Uterus (tissue), 2 donors: ENCODE measurements around the gene RASA2.

Experiments used
- POLR2A ChIP-seq, 2 donors: fragments of 450-650 bp; IDR thresholded peaks; one replicate each; pipeline ENCODE4 v1.6.1; 2016; ENCODE audit warnings: antibody characterized with exemption in 2 of 2, mild to moderate bottlenecking in 1 of 2, moderate library complexity in 1 of 2
- TF ChIP-seq, protein P1 (sequence below), 4 experiments: fragments of 200-600 bp in 2 of 4; fragments of 450-650 bp in 2 of 4; sonication (generic) in 2 of 4; IDR thresholded peaks; one replicate each; pipeline ENCODE4 v1.5.1; 2016 to 2019; ENCODE audit warnings: antibody characterized with exemption in 4 of 4, mild to moderate bottlenecking in 2 of 4, moderate library complexity in 1 of 4

DNA sequence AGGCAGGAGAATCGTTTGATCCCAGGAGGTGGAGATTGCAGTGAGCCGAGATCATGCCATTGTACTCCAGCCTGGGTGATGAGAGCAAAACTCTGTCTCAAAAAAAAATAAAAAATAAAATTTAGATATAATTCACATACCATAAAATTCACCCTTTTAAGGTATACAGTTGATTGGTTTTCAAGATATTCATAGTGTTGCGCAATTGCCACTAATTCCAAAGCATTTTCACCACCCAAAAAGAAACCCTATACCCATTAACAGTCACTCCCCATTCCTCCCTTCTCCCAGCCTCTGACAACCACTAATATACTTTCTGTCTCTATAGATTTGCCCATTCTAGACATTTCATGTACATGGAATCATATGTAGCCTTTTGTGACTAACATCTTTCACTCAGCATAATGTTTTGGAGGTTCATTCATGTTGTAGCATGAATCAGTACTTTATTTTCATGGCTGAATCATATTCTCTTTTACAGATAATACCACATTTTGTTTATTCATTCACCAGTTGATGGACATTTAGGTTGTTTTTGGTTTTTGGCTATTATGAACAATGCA, 116.7 kb downstream of the RASA2 start:
- TF ChIP-seq, protein P1, sequence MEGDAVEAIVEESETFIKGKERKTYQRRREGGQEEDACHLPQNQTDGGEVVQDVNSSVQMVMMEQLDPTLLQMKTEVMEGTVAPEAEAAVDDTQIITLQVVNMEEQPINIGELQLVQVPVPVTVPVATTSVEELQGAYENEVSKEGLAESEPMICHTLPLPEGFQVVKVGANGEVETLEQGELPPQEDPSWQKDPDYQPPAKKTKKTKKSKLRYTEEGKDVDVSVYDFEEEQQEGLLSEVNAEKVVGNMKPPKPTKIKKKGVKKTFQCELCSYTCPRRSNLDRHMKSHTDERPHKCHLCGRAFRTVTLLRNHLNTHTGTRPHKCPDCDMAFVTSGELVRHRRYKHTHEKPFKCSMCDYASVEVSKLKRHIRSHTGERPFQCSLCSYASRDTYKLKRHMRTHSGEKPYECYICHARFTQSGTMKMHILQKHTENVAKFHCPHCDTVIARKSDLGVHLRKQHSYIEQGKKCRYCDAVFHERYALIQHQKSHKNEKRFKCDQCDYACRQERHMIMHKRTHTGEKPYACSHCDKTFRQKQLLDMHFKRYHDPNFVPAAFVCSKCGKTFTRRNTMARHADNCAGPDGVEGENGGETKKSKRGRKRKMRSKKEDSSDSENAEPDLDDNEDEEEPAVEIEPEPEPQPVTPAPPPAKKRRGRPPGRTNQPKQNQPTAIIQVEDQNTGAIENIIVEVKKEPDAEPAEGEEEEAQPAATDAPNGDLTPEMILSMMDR (IDR thresholded peaks at IDR 0.05) = no peak
- no peak for TF ChIP-seq POLR2A (IDR thresholded peaks at IDR 0.05)
